Measurements from ENCODE around the gene PNPT1.
"Not testable (repeated sequence)": the region's sequence is repeated elsewhere in the genome, so short reads cannot be mapped to it uniquely, and the experiment has no call there.

Gene PNPT1

DNA sequence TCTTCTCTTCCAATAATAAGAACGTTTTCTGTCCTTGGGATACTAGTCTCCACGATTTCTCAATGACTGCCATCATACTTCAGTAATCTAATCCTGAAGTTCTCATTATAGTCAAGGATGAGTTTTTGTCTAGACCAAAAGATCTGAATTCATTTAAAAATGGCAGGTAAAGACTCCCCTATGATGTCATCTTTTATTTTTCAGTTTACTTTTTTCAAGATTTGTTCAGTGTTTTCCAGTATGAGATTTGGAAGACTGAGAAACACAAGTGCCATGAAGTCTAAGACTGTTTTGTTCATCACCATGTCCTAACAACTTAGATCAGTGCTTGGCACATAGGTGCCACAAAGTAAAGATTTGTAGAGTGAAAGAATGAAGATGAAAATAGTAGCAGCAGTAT lies 40.4 kb downstream of the PNPT1 start:
- no peak for DNase-seq

DNA sequence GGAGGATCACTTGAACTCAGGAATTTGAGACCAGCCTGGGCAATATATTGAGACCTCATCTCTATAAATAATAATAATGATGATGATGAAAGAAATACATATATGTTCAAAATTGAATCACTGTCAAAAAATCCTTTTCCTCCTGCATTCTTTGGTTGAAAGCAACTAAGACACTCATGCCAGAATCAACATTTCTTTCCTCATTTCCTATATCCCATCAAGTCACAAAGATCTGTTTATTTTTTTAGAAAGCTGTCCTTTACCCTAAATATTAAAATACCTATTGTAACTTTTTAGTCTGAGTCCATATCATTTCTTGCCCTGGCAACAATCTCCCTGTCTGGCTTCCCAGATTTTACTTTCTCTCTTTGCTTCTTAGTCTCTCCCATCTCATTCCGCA lies 44.4 kb downstream of the PNPT1 start:
- DNase-seq: no peak

DNA sequence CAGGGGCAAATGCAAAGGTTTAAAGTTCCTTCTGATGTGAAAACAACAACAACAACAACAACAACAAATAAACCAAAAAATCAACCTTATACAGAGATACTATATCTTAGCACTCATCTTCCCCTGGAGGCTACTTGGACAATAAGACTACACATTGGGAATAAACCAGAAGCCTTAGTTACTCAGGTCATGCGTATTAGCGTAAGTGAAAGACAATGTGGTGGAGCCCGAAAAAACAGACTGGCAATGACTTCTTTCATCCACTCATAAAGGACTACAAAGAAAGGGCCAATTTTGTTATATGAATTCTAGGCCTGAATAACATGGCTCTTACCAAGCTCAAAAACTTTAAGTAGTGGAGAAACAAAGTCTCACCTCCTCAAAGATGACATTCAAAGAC lies 56.8 kb downstream of the PNPT1 start:
- no peak for DNase-seq

DNA sequence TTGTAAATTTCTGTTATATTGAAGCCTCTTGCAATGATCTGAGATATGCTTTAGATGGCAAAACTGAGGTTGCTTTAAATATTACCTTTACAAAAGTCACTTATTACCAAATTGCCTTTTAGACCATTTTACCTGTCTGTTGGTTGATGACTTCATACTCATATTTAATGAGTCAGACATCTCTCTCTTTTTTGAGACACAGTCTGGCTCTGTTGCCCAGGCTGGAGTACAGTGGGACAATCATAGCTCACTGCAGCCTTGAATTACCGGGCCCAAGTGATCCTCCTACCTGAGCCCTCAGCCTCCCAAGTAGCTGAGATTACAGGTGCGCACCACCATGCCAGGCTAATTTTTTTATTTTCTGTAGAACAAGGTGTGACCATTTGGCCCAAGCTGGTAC lies 64.7 kb downstream of the PNPT1 start:
- DNase-seq: no peak

DNA sequence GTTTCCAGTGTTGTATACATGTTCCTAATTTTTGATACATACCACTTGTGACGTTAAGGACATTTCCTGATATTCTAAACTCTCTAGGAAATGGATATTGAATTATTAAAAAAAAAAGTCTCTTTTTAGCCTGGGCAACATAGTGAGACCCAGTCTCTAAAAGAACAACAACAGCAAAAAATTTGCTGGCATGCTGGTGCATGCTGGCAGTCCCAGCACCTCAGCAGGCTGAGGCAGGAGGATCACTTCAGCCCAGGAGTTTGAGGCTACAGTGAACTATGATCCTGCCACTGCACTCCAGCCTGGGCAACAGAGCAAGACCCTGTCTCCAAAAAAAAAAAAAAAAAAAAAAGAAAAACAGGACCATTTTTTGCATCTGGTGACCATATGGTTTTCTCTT lies 65.7 kb downstream of the PNPT1 start:
- DNase-seq: no peak

DNA sequence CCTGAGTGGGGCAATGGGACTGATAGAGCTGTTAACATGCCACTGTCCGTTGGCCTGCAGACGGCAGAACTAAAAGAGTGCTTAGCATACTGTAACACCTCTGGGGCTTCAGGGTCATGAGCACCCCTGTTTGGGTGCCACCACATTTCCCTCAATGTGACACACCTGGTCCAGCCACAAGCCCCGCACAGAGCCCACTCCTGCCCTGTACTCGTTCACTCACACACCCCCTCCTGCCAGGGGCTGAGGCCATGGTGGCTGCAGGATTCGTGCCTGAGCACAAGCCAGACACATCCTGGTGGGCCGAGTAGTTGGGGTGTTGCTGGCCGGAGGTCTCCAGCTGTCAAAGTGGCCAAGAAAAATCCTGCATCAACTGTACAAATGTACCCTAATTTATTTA lies 71.8 kb downstream of the PNPT1 start:
- DNase-seq: no peak

DNA sequence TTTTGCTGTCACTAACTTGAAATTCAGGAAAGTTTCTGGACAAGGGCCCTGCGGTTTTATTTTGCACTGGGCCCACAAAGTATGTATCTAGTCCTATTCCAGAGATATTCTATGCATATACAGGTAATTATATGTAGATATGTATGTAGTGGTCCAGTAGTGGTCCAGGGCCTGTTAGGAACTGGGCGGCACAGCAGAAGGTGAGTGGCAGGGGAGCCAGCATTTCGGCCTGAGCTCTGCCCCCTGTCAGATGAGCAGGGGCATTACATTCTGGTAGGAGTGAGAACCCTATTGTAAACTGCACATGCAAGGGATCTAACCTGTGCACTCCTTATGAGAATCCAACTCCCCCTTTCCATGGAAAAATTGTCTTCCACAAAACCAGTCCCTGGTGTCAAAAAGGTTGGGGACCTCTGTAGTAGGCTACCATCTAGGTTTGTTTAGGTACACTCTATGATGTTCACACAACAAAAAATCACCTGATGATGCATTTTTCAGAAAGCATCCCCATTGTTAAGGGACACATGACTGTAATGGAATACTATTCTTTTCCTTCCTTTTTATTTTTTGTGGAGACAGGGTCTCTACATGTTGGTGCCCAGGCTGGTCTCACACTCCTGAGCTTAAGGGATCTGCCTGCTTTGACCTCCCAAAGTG lies 73.4 kb downstream of the PNPT1 start:
- DNase-seq: no peak

DNA sequence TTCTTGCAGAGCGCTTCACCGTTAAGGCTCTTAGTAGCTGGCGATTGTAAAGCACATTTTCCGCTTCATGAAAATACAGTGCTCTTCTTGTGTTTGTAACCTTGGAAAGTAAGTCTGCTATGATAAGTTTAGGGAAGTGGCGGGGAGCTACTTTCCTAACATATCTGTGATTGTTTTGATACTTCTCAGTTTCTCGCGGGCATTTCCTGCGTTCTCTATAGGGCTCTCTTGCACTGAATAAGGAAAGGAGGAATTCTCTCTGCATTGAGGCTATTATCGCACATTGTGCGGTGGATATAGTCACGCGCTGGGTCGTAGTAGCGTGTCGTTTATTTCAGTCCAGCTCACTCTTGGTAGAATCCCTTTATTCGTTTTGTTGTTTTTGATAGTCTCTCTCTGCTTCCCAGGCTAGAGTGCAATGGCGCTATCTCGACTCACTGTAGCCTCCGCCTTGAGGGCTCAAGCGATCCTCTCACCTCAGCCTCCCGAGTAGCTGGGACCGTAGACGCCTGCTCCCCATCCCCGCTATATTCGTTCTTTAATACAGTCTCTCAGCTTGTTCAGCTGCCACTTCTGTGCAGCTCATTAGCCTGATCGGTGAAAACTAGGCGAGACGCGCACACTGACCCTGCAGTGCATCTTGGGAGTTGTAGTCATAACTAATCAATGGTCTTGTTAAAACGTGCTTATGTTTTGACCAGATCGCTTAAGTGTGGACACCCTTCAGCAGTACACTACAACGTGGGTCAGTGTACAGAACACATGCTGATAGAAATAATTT lies 75.2 kb downstream of the PNPT1 start:
- DNase-seq: peak; percentile 37

DNA sequence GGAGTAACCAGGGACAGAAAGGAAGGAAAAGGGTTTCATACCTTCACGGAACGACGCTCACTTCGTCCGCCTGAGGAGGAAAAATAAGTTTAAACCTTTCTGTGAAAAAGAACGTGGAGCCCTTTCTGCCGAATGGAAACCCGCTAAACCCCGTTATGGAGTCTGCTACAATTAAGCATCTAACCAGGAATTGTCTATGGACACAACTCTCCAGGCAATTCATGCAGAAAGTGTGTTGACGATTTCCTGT lies 75.7 kb downstream of the PNPT1 start:
- no peak for DNase-seq

DNA sequence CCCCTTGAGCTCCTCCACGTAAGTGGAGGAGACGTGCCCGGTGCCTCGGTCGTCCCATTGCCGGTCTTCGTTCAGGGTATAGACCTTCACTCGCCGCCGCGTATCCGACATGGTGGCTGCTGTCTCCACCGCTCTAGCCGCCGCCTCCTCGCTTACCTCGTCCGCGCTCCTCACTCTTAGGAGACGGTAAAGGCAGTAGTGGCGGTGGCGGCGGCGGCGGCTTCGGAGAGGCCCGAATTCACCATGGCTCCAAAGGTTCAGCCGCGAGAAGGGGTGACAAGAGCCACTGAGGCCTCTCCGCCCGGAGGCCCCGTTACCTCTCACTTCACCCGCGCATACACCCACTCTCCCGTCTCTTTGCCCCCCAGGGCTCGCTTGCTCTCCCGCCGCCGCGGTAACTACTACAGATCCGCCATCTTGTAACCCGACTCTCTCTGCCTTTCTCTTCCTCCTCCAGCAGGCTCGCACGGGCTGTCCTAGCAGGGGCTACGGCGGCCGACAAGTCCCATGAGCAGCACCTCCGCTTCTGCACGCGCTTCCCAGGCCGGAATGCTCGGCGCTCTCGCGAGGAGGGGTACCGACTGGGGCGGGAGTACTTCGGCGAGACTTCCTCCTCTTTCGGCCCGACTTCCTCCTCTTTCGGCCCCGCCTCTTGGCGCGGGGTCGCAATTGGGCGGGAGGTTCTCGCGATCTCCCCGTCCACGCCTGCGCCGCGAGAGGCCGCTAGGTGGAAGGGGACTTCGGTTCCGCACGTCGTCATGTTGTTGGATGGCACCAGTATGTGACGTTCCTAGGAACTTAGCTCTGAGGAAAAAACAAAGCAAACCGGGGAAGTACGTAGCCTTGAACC lies 76.2 kb downstream of the PNPT1 start, which contains the start of gene PPP4R3B:
Gene PPP4R3B (minus strand): TSS at position 448 of the 850 bp plus-strand sequence. CDS start 337 bp downstream, at position 111.
- DNase-seq: peak; percentile 95

DNA sequence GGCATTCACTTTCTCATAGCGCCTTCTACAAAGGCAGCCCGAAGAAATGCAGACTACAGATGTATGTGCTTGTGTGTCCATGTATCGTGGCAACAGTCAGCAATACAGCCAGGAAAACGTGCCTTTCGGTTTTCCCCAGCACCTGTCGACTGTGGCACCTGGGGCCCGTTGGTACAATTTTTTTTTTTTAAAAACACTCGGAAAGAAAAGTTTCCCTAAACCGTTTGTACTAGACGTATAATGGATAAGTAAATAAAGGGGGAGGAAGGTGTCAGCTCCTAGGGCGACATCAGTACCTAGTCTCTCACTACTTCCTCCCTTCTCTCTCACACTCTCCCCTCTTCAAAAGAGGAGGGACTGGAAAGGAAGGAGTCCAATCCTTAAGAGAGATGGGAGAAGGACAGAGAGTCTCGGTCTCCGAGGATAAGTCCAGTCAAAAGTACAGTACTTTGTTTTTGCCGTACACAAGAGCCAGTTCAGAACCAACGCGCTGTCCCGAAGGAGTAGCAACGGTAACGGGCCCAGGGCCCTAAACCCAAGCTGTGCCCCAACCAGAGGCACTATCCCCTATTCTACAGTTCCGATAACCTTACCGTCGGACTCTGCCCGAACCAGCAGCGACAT lies 77.0 kb downstream of the PNPT1 start:
- no peak for DNase-seq

DNA sequence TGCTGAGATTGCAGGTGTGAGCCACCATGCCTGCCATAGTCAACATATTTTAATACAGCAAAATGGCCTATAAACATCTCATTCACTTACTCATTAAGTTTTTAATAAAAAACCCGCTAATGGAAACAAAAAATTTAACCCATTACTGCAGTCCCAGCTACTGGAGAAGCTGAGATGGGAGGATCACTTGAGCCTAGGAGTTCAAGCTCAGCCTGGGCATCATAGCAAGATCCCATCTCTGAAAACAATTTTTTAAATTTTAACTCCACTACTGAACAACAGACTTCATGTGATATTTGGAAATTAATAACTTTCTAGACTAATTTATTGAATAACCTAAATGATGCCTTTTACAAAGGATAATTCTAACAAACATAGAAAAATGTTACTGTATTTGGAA lies 81.6 kb downstream of the PNPT1 start:
- no peak for DNase-seq

DNA sequence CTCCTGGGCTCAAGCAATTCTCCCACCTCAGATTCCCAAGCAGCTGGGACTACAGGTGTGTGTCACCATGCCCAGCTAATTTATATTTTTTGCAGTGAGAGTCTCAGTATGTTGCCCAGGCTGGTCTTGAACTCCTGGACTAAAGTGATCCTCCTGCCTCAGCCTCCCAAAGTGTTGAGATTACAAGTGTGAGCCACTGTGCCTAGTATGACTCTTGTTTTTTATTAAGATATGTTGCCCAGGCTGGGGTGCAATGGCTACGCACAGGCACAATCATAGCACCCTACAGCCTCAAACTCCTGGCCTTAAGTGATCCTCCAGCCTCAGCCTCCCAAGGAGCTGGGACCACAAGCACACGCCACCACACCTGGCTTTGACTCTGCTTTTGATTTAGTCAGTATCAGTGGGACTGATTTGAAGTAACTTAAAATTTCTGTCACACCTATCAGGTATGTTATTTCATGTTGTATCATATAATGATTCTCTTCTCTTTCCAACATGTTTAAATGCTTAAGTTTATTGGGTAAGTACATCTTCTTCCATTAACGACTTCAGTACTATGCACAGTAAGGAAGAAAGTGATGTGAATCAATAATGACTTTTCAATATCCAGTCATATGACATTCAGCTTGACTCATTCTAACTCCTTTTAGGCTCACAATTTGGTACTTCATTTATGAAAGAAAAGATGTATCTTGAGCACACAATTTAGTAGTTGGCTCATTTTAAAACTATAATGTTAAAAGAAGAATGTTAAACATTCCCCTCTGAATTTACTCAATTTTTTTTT lies 82.5 kb downstream of the PNPT1 start:
- DNase-seq: no peak

DNA sequence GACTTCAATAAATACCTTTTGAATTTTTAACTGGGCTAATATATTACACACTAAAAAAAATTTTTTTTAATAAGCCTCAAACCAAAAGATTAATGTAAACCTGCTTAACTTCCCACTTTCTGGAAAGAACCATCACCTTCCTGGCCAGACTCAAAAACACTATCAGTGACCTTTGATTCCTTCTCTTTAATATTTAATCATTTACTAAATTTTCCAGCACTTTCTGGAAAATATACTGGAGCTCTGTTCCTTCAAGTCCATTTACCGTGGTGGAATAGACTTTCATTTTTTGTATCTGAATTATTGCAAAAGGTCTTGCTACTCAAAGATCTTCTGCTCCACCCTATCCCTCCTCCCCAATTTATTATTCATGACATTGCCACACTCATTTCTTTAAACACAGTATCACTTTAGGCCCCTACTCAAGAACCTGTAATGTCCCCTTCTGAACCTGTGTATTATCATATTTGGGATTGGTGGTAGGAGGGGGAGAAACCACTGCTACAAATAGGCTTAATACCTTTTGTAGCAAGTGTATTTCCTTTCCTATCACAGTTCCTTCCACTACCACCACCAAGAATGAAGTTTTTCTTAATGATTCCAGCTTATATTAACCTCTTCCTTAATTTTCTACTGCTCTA lies 83.6 kb downstream of the PNPT1 start:
- DNase-seq: no peak

DNA sequence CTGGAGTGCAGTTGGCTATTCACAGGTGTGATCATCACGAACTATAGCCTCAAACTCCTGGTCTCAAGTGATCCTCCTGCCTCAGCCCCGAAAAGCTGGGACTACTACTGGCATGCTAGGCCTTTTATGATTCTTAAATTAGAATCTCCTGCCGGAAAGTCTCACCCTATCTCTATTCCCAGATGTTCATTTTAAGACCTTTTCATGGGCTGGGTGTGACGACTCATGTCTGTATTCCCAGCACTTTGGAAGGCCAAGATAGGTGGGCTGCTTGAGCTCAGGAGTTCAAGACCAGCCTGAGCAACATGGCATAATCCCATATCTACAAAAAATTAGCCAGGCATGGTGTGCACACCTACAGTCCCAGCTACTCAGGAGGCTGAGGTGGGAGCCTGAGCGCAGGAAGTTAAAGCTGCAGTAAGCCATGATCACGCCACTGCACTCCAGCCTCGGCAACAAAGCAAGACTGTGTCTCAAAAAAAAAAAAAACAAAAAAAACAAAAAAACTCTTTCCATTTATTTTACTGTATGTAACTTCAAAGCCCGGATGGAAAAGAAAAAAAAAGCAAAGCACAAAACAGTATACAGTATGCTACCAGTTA lies 84.3 kb downstream of the PNPT1 start:
- no peak for DNase-seq

DNA sequence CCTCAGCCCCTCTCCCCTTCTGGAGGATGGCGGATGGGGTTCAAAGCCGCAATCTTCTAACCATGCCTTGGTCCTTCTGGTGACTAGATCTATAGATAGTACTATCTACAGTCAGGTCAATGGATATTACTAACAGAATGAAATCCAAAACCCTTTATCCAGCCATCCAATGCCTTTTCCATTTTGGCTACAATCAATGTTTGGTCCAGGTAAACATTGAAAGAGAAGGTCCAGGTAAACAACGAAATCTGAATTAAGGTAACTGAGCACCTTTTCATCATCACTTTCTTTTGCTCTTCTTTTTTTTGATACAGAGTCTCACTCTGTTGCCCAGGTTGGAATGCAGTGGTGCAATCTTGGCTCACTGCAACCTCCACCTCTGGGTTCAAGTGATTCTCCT lies 85.9 kb downstream of the PNPT1 start:
- no peak for DNase-seq

DNA sequence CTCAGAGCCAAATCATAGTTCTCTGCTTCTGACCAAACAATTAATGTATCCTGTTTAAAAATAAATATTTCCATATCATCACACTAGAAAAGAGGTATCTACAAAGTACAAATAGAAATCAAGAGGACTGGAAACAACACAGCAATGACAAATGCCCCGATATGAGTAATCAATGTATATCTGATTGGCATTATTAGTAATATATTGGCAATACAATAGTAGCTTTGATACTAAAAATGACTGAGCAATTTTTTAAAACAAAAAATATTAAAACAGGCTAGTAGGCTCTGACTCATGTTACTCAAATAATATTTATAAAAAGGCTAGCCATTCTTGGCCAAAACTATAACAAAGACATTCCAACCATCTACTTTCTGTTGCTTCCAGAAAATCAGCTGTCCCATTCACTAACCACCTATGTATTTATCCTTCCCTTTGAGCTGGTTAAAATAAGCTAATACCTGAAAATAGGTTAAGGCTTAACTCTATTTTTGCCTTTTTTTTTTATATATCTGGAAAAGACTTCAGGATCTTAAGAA lies 89.5 kb downstream of the PNPT1 start:
- no peak for DNase-seq

DNA sequence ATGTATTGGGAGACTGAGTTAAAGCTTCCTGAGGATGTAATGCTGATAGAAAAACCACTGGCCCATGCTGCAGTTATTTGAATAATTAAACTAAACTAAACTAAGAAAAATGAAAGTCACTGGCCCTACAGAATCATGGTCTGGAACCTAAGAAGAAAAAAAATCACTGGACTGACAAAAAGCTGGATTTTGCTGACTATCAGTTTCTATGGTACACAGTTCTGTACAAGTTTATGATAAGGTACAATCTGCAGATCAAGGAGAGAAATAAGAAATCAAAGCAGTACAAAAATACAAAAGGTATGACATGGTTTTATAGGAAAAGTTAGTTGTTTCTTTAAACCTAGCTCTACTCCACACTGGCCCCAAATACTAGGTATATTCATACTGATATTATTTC lies 91.8 kb downstream of the PNPT1 start:
- DNase-seq: no peak

DNA sequence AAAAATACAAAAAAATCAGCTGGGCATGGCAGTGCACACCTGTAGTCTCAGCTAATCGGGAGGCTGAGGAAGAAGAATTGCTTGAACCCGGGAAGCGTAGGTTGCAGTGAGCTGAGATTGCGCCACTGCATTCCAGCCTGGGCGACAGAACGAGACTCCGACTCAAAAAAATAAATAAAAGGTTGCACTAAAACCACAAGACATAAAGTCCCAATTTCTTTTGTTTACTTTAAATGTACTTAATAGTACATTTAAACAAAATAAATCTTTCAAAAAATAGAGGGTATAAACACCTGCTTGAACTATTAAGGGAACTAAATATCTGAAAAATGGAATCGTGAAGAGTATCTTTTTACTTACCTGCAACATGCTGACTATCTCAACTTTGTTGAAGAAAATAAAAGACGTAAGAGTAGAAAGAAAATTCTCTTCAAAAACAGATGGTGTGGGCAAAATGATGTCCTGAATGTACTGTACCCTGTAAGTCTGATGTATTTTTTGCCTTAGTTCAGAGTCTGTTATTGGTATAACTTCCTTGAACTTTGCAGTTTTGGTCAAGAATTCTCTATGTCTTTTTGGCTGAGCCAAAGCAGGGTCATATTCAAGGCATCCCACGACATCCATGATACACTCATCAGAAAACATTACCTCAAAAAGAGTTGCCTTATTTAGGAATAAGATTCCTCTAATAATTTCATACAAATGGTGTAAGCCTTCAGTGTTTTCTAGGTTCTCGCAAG lies 95.4 kb downstream of the PNPT1 start:
- DNase-seq: no peak

DNA sequence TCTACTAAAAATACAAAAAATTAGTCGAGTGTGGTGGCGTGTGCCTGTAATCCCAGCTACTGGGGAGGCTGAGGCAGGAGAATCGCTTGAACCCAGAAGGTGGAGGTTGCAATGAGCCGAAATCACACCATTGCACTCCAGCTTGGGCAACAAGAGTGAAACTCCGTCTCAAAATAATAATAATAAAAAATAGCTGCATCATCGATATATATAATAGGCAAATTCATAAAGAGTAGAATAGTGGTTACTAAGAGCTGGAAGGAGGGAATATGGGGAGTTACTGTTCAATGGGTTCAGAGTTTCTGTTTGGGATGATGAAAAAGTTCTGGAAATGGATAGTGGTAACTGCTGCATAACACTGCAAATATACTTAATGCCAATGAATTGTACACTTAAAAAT lies 96.8 kb downstream of the PNPT1 start:
- not testable (repeated sequence) for DNase-seq

DNA sequence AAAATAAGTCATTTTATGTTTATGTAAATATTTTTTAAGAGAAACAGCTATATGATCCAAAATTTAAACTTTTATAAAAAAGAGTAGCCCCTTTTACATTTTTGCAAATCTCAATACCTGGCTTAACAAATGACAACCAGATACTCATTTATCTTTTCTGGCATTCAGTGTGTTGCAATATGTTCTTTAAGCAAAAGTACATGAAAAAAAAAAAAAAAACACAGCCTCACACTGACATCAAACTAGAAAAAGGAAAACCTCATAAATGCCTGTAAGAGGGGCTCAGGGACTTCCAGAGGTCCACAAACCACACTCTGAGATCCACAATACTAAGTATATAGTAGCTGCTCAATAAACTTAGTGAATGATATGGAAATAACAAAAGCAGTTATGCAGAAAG lies 98.1 kb downstream of the PNPT1 start:
- DNase-seq: no peak

Measured in stimulated activated CD4-positive, alpha-beta T cell treated with anti-CD3 and anti-CD28 coated beads, Interleukin-12 subunit alpha, Interleukin-12 subunit beta, amount 100 ng/mL, for 4 hours (primary cell).